Neural progenitor cell (in vitro differentiated cells): ENCODE results near the gene ADORA1. TPM values are rescaled to one million over a fixed set of nuclear protein-coding genes. Genes with fewer than 3 reads are reported as not detected.

Source experiments
- DNase-seq: peaks from one replicate; pipeline ENCODE4 v3.0.0-alpha.2; 2016; ENCODE audit warnings: low spot score
- H2AFZ ChIP-seq: fragments of 200-600 bp; sonication (generic); replicated peaks from 2 replicates; pipeline ENCODE4 v1.6.1; 2016; ENCODE audit warnings: antibody characterized with exemption
- H3F3A ChIP-seq: fragments of 200-600 bp; sonication (generic); 2 replicates; pipeline ENCODE4 v1.6.1; 2016; ENCODE audit warnings: antibody characterized with exemption, low read depth
- H3K27ac ChIP-seq: fragments of 200-600 bp; sonication (generic); 2 replicates; pipeline ENCODE4 v1.5.1; 2016; ENCODE audit warnings: mild to moderate bottlenecking
- H3K27me3 ChIP-seq: fragments of 200-600 bp; sonication (generic); 2 replicates; pipeline ENCODE4 v1.6.1; 2016; ENCODE audit warnings: mild to moderate bottlenecking, moderate library complexity
- H3K36me3 ChIP-seq: fragments of 200-600 bp; sonication (generic); 2 replicates; pipeline ENCODE4 v1.5.1; 2016
- H3K4me1 ChIP-seq: fragments of 200-600 bp; sonication (generic); 2 replicates; pipeline ENCODE4 v1.6.1; 2016; ENCODE audit warnings: mixed run types
- H3K4me2 ChIP-seq: fragments of 200-600 bp; sonication (generic); 2 replicates; pipeline ENCODE4 v1.6.1; 2016
- H3K4me3 ChIP-seq: fragments of 200-600 bp; sonication (generic); 2 replicates; pipeline ENCODE4 v1.5.1; 2016
- H3K79me2 ChIP-seq: fragments of 200-600 bp; sonication (generic); 2 replicates; pipeline ENCODE4 v1.6.1; 2016; ENCODE audit warnings: low read depth
- H3K9ac ChIP-seq: fragments of 200-600 bp; sonication (generic); 2 replicates; pipeline ENCODE4 v1.6.1; 2016
- H3K9me3 ChIP-seq: fragments of 200-600 bp; sonication (generic); 2 replicates; pipeline ENCODE4 v1.5.1; 2016; ENCODE audit warnings: low read depth
- H4K20me1 ChIP-seq: fragments of 200-600 bp; sonication (generic); 2 replicates; pipeline ENCODE4 v1.6.1; 2016; ENCODE audit warnings: low read depth
- H3K27ac Mint-ChIP-seq: 3 replicates; pipeline ENCODE4 v1.8.0; 2021; ENCODE audit warnings: mixed read lengths
- H3K27me3 Mint-ChIP-seq: 2 replicates; pipeline ENCODE4 v1.8.0; 2022; ENCODE audit warnings: low read depth, mild to moderate bottlenecking, inconsistent platforms, moderate library complexity, mixed read lengths; ENCODE audit not compliant: insufficient read depth
- H3K36me3 Mint-ChIP-seq: 3 replicates; pipeline ENCODE4 v1.8.0; 2021; ENCODE audit warnings: mixed read lengths
- H3K4me1 Mint-ChIP-seq: 3 replicates; pipeline ENCODE4 v1.8.0; 2021; ENCODE audit warnings: mixed read lengths
- H3K4me3 Mint-ChIP-seq: 3 replicates; pipeline ENCODE4 v1.8.0; 2021; ENCODE audit warnings: mild to moderate bottlenecking, moderate library complexity, mixed read lengths
- H3K9me3 Mint-ChIP-seq: 3 replicates; pipeline ENCODE4 v1.8.0; 2020; ENCODE audit warnings: mixed read lengths
- EZH2 ChIP-seq: fragments of 200-600 bp; sonication (generic); IDR thresholded peaks from 2 replicates; pipeline ENCODE4 v1.6.1; 2017; ENCODE audit warnings: antibody characterized with exemption, mild to moderate bottlenecking, moderate library complexity
- EZH2phosphoT487 ChIP-seq: fragments of 200-600 bp; sonication (generic); IDR thresholded peaks from 2 replicates; pipeline ENCODE4 v1.6.1; 2017; ENCODE audit warnings: antibody characterized with exemption
- total RNA-seq: library from RNA; depleted of rRNA; stranded (reverse); fragments of >200 nt; gene quantifications from 2 replicates; pipeline ENCODE4 v1.2.3, GENCODE V29; 2015; ENCODE audit warnings: low replicate concordance
- TF ChIP-seq, protein P1 (sequence below): fragments of 200-600 bp; sonication (generic); IDR thresholded peaks from 2 replicates; pipeline ENCODE4 v1.5.1; 2017; ENCODE audit warnings: antibody characterized with exemption, mild to moderate bottlenecking

ADORA1 gene
- total RNA-seq, 1 donor from 2014 or later = 1.1 TPM

DNA sequence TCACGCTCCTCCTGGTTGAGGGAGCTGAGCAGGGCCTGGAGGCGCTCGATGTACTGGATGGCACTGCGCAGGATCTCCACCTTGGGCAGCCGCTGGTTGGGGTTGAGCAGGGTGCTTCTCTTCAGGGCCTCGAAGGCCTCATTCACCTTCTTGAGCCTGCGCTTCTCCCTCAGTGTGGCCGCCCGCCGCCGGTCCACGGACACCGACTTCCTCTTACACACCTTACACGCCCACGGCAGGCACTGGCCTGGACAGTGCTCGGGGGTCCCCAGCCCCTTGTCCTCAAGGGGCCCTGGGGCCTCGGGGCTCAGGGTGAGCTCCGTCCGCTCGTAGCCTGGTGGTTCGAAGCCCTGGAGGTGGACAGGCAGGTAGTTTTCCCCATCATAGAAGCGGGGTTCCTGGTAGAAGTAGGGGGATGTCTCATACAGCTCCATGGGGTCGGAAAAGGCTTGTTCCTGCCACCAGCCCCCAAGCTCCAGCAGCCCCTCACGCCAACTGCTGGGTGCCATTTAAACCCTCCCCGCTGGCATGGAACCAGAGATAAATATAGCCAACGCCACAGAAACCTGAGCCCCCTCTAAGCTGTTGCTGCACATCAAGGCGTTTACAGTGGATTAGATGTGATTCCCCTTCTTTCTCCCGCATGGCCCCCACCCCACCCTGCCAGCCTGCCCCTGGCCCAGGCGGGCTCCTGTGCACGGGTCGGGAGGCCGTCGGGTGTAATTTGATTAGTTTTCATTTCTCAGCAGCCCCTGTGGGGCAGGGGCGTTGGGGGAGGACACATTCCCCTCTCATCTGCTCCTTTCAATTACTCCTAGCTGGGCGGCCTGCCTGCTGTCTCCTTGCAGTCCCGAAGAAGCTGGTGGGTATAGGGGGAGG lies 41.8 kb upstream of the ADORA1 start, which contains the start of gene MYOG:
MYOG (minus strand) TSS at position 485 of the 879 bp plus-strand sequence; CDS start at position 434, 51 bp downstream.
- Histone ChIP-seq H3K9me3 (no peaks in the 10 kb centered on the region), H3K27ac (no peak within 1 kb of the TSS), H4K20me1 (no peaks in the 10 kb centered on the region), H2AFZ (no peak within 1 kb of the TSS), H3K4me1 (peaks cover 24% of the 10 kb centered on the region), H3K4me2 (no peak within 1 kb of the TSS), H3K79me2 (no peaks in the 10 kb centered on the region), H3F3A (no peaks in the 10 kb centered on the region), H3K9ac (no peak within 1 kb of the TSS), H3K36me3 (no peaks in the 10 kb centered on the region), H3K4me3 (no peak within 1 kb of the TSS), H3K27me3 (no peaks in the 10 kb centered on the region)
- Mint-ChIP-seq H3K27me3 (peaks cover 13% of the 10 kb centered on the region), H3K36me3 (no peaks in the 10 kb centered on the region), H3K4me1 (peaks cover 56% of the 10 kb centered on the region), H3K4me3 (no peak within 1 kb of the TSS), H3K9me3 (peaks cover 5% of the 10 kb centered on the region), H3K27ac (peak within 1 kb of the TSS; percentile 80)
- TF ChIP-seq EZH2 (no peak), EZH2phosphoT487 (no peak)
- TF ChIP-seq, protein P1, sequence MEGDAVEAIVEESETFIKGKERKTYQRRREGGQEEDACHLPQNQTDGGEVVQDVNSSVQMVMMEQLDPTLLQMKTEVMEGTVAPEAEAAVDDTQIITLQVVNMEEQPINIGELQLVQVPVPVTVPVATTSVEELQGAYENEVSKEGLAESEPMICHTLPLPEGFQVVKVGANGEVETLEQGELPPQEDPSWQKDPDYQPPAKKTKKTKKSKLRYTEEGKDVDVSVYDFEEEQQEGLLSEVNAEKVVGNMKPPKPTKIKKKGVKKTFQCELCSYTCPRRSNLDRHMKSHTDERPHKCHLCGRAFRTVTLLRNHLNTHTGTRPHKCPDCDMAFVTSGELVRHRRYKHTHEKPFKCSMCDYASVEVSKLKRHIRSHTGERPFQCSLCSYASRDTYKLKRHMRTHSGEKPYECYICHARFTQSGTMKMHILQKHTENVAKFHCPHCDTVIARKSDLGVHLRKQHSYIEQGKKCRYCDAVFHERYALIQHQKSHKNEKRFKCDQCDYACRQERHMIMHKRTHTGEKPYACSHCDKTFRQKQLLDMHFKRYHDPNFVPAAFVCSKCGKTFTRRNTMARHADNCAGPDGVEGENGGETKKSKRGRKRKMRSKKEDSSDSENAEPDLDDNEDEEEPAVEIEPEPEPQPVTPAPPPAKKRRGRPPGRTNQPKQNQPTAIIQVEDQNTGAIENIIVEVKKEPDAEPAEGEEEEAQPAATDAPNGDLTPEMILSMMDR = no peak
- DNase-seq = peak; percentile 30

DNA sequence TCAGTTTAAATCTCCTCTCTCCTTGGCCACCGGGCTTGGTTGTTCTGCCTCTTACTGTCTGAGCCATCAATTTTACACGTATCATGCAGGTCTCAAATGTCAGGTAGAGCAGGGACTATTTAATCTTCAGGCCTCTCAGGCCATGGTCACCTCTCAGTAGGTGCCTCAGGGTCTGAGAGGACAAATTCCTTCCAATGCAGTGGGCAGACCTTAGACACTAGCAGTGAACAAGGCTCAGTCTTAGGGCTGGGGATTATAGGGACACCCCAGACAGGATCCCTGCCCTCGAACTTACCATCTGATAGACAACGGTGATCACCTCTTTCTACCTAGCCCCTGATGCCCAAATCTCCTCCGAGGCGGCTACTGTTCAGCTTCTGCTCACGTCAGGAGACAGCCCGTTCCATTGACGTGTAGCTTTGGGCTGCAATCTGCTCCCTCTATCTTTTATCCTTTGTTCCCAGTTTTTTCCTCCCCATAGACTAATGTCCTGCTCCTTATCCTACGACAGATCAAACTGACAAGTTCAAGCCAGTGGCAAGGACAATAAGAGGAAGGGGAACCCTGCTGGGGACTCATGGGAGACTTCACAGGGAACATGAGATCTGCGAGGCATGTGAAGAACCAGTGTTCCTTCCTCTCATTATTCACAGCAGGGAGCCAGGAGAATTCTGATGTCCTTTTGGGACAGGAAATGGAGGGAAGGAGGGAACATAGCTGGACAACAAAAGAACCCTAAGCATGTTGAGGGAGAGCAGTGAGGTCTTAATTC lies 40.3 kb upstream of the ADORA1 start:
- H3K9me3 ChIP-seq = no peaks in the 10 kb centered on the region
- peaks cover 8% of the 10 kb centered on the region for H3K27me3 Mint-ChIP-seq
- H2AFZ ChIP-seq = no peak overlapping the region
- no peak overlapping the region for H3K9ac ChIP-seq
- no peak overlapping the region for H3K4me2 ChIP-seq
- no peaks in the 10 kb centered on the region for H3K27me3 ChIP-seq
- no peaks in the 10 kb centered on the region for H3K79me2 ChIP-seq
- TF ChIP-seq EZH2phosphoT487 (no peak), EZH2 (no peak)
- TF ChIP-seq, protein P1 = no peak
- peaks cover 5% of the 10 kb centered on the region for H3K9me3 Mint-ChIP-seq
- H3K36me3 Mint-ChIP-seq = no peaks in the 10 kb centered on the region
- peaks cover 45% of the 10 kb centered on the region for H3K4me1 Mint-ChIP-seq
- DNase-seq = no peak
- H4K20me1 ChIP-seq = no peaks in the 10 kb centered on the region
- no peak overlapping the region for H3K27ac ChIP-seq
- H3K4me3 Mint-ChIP-seq = peak overlapping the region; percentile 39
- no peaks in the 10 kb centered on the region for H3K36me3 ChIP-seq
- no peak overlapping the region for H3K4me3 ChIP-seq
- peak overlapping the region; percentile 80 for H3K27ac Mint-ChIP-seq
- H3F3A ChIP-seq = no peaks in the 10 kb centered on the region
- peaks cover 21% of the 10 kb centered on the region for H3K4me1 ChIP-seq

DNA sequence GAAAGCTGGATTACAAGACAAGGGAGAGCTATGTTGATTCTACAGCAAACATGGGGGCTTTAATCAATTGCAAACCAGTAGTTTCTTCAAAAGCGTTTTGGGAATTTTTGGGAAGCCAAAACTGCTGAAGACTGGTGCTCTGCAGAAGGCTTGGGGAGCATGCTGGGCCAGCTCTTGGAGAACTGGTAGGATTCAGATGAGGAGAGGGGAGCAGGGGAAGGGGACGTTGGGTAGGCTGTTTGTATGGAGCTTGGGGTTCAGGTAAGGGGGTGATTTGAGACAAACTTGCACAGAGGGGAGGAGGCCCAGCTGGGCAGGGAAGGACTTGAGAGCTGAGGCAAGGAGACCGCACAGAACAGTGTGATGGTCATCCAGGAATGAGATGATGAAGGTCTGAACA lies 39.1 kb upstream of the ADORA1 start:
- H3K9me3 Mint-ChIP-seq = peaks cover 5% of the 10 kb centered on the region
- Histone ChIP-seq H4K20me1 (no peaks in the 10 kb centered on the region), H2AFZ (no peak overlapping the region), H3K4me1 (peaks cover 16% of the 10 kb centered on the region), H3K9me3 (no peaks in the 10 kb centered on the region), H3F3A (no peaks in the 10 kb centered on the region), H3K4me3 (no peak overlapping the region), H3K79me2 (no peaks in the 10 kb centered on the region), H3K4me2 (no peak overlapping the region), H3K9ac (no peak overlapping the region), H3K27ac (no peak overlapping the region), H3K36me3 (no peaks in the 10 kb centered on the region), H3K27me3 (no peaks in the 10 kb centered on the region)
- H3K36me3 Mint-ChIP-seq = no peaks in the 10 kb centered on the region
- no peak for DNase-seq
- TF ChIP-seq EZH2 (no peak), EZH2phosphoT487 (no peak)
- TF ChIP-seq, protein P1 = no peak
- peaks cover 33% of the 10 kb centered on the region for H3K4me1 Mint-ChIP-seq
- peak overlapping the region; percentile 35 for H3K27ac Mint-ChIP-seq
- H3K27me3 Mint-ChIP-seq = peaks cover 8% of the 10 kb centered on the region
- no peak overlapping the region for H3K4me3 Mint-ChIP-seq
